NB4 (cell line): Measurements from ENCODE around the gene NBEA.

Source experiments
- MYC ChIP-seq: IDR thresholded peaks from 2 replicates; pipeline ENCODE4 v1.6.1; 2011; ENCODE audit warnings: low read depth, low read length
- POLR2A ChIP-seq: IDR thresholded peaks from 2 replicates; pipeline ENCODE4 v1.6.1; 2011; ENCODE audit warnings: mild to moderate bottlenecking; ENCODE audit not compliant: insufficient read length; ENCODE audit errors: extremely low read depth
- TF ChIP-seq, protein P1 (sequence below): IDR thresholded peaks from one replicate; pipeline ENCODE4 v1.5.1; 2012; ENCODE audit warnings: low read depth, low read length
- TF ChIP-seq, protein P2 (sequence below): IDR thresholded peaks from 2 replicates; pipeline ENCODE4 v1.6.1; 2011; ENCODE audit warnings: low read depth, low read length

DNA sequence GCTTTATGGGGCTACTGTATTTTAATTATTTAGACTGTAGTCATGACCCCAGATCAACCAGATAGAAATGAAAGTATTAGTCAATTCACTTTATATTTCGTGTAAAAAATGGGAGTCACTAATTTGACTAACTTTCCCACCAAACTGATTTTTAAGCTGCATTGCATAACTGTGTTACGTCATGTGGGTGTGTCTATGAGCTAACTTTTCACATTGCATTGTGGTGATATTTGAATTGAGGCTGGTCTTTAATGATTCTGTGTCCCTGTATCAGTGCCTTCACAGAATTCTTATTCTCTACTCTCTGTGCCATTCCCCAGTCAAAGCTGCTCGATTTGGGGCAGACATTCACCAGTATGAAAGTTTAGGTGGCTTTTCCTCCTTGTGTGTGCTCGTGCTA is 707.1 kb downstream of the NBEA start:
- TF ChIP-seq, protein P1, sequence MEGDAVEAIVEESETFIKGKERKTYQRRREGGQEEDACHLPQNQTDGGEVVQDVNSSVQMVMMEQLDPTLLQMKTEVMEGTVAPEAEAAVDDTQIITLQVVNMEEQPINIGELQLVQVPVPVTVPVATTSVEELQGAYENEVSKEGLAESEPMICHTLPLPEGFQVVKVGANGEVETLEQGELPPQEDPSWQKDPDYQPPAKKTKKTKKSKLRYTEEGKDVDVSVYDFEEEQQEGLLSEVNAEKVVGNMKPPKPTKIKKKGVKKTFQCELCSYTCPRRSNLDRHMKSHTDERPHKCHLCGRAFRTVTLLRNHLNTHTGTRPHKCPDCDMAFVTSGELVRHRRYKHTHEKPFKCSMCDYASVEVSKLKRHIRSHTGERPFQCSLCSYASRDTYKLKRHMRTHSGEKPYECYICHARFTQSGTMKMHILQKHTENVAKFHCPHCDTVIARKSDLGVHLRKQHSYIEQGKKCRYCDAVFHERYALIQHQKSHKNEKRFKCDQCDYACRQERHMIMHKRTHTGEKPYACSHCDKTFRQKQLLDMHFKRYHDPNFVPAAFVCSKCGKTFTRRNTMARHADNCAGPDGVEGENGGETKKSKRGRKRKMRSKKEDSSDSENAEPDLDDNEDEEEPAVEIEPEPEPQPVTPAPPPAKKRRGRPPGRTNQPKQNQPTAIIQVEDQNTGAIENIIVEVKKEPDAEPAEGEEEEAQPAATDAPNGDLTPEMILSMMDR = no peak
- no peak for TF ChIP-seq POLR2A
- TF ChIP-seq, protein P2, sequence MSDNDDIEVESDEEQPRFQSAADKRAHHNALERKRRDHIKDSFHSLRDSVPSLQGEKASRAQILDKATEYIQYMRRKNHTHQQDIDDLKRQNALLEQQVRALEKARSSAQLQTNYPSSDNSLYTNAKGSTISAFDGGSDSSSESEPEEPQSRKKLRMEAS = no peak
- no peak for TF ChIP-seq MYC
